ENCODE measurements around the gene FAM241B. TPM values are rescaled to one million over a fixed set of nuclear protein-coding genes. Genes with fewer than 3 reads are reported as not detected.

Gene FAM241B
- total RNA-seq, 4 donors from 2014 or later: 1.4 to 2.4 TPM; not detected in 2

DNA sequence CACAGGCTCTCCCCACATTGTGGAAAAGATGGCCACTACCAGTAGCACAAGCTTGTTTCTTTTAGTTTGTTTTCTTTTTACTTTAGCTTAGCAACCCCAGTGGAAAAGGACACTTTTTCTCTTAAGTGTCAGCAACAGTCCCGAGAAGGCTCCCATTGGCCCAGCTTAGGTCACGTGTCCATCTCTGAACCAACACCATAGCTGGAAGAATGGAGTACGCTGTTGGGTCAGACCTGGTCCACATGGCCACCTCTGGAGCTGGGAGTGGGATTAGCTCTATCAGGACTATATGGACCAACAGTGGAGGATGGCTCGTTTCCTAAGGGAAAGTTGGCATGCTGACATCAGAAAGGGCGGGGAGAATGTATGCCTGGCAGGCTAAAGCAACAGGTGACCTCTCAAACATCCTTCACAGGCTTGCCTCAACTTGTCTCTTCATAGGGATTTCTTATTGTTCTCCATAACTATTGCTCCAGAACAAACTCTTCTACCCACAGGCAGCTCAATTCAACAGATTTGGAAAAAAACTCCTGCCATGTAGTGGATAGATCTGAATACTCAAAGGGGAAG lies 29.2 kb upstream of the FAM241B start:
- no peak for DNase-seq
- TF ChIP-seq, protein P1, sequence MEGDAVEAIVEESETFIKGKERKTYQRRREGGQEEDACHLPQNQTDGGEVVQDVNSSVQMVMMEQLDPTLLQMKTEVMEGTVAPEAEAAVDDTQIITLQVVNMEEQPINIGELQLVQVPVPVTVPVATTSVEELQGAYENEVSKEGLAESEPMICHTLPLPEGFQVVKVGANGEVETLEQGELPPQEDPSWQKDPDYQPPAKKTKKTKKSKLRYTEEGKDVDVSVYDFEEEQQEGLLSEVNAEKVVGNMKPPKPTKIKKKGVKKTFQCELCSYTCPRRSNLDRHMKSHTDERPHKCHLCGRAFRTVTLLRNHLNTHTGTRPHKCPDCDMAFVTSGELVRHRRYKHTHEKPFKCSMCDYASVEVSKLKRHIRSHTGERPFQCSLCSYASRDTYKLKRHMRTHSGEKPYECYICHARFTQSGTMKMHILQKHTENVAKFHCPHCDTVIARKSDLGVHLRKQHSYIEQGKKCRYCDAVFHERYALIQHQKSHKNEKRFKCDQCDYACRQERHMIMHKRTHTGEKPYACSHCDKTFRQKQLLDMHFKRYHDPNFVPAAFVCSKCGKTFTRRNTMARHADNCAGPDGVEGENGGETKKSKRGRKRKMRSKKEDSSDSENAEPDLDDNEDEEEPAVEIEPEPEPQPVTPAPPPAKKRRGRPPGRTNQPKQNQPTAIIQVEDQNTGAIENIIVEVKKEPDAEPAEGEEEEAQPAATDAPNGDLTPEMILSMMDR (IDR thresholded peaks at IDR 0.05): no peak
- no peak for TF ChIP-seq POLR2A (IDR thresholded peaks at IDR 0.05)
- Histone ChIP-seq H3K9me3 (no peaks in the 10 kb centered on the region), H3K27me3 (no peaks in the 10 kb centered on the region), H3K4me3 (no peak overlapping the region), H3K4me1 (no peaks in the 10 kb centered on the region), H3K36me3 (no peaks in the 10 kb centered on the region), H3K27ac (no peak overlapping the region)

GRCh38 chr10:69609077-69609476 lies 21.0 kb upstream of the FAM241B start:
- no peak overlapping the region for H3K27ac ChIP-seq

GRCh38 chr10:69612760-69613159 lies 17.3 kb upstream of the FAM241B start:
- Histone ChIP-seq H3K4me3 (no peak overlapping the region), H3K4me1 (no peaks in the 10 kb centered on the region), H3K9me3 (peaks cover 0 to 3% (median 0%) of the 10 kb centered on the region in 4 donors), H3K27me3 (no peaks in the 10 kb centered on the region), H3K27ac (no peak overlapping the region), H3K36me3 (no peaks in the 10 kb centered on the region)
- DNase-seq: no peak
- TF ChIP-seq, protein P1 (IDR thresholded peaks at IDR 0.05): no peak
- no peak for TF ChIP-seq POLR2A (IDR thresholded peaks at IDR 0.05)

More at GRCh38 chr10:69609077-69609476, 21.0 kb upstream of the FAM241B start:
- H3K36me3 ChIP-seq: no peaks in the 10 kb centered on the region
- no peak for DNase-seq
- TF ChIP-seq POLR2A (IDR thresholded peaks at IDR 0.05): no peak
- TF ChIP-seq, protein P1 (IDR thresholded peaks at IDR 0.05): no peak
- no peaks in the 10 kb centered on the region for H3K4me1 ChIP-seq
- no peaks in the 10 kb centered on the region for H3K27me3 ChIP-seq
- H3K4me3 ChIP-seq: no peak overlapping the region
- peaks cover 0 to 3% (median 0%) of the 10 kb centered on the region in 4 donors for H3K9me3 ChIP-seq

DNA sequence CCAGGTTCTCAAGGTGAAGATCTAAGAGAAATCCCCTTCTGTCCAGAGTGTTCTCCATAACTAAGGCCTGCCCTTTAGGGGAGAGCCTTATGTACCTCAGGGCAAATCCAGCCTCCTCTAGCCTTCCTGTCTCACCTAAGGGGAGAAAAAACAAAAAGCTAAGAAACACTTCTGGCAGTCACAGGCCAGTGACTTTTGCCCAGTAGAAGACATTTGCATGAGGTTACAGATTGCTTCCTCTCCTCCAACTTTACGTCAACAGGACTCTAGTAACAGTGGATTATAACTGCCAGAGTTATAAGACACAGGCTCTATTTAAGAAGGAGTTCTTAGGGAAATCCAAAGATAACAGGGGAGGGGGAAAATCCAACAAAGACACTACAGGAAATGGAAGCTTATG lies 15.9 kb upstream of the FAM241B start:
- Histone ChIP-seq H3K36me3 (no peaks in the 10 kb centered on the region), H3K4me3 (no peak overlapping the region), H3K27ac (no peak overlapping the region), H3K27me3 (no peaks in the 10 kb centered on the region), H3K4me1 (no peaks in the 10 kb centered on the region), H3K9me3 (no peaks in the 10 kb centered on the region)
- no peak for DNase-seq
- no peak for TF ChIP-seq POLR2A (IDR thresholded peaks at IDR 0.05)
- TF ChIP-seq, protein P1 (IDR thresholded peaks at IDR 0.05): no peak

DNA sequence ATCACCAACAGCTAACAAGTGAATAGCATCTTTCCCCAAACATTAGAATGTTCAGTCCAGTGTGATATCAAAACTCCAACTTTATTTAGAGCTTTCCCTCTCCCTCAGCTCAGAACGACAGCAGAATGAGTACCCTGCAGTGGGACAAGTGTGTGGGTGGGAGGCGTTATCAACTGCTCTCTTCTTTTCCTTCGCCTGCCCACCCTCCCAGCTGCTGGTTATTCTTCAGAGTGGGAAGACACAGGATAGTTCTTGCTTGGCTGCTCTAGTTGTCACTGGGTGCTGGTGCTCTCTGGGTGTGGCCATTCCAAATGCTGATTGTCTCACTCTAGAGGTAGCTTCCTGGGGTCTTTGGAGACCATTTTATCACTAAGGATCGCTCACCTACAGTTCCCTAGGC lies 13.7 kb upstream of the FAM241B start:
- Histone ChIP-seq H3K27ac (no peak overlapping the region), H3K27me3 (no peaks in the 10 kb centered on the region), H3K9me3 (no peaks in the 10 kb centered on the region), H3K4me3 (no peak overlapping the region), H3K4me1 (no peaks in the 10 kb centered on the region), H3K36me3 (no peaks in the 10 kb centered on the region)
- TF ChIP-seq, protein P1 (IDR thresholded peaks at IDR 0.05): no peak
- no peak for TF ChIP-seq POLR2A (IDR thresholded peaks at IDR 0.05)
- DNase-seq: no peak

GRCh38 chr10:69618746-69619145 lies 11.3 kb upstream of the FAM241B start:
- Histone ChIP-seq H3K27ac (no peak overlapping the region), H3K4me3 (no peak overlapping the region)
- DNase-seq: no peak

More at GRCh38 chr10:69618746-69619145, 11.3 kb upstream of the FAM241B start:
- H3K9me3 ChIP-seq: no peaks in the 10 kb centered on the region
- no peaks in the 10 kb centered on the region for H3K27me3 ChIP-seq
- TF ChIP-seq, protein P1 (IDR thresholded peaks at IDR 0.05): no peak
- no peak for TF ChIP-seq POLR2A (IDR thresholded peaks at IDR 0.05)
- no peaks in the 10 kb centered on the region for H3K36me3 ChIP-seq
- no peaks in the 10 kb centered on the region for H3K4me1 ChIP-seq

Measured in Peyer's patch (tissue), 4 donors.